Diencephalon (tissue), 1 donor: Measurements from ENCODE around the gene KLLN. TPM values are rescaled to one million over a fixed set of nuclear protein-coding genes. Genes with fewer than 3 reads are reported as not detected.

Experiments
- small RNA-seq: library from RNA; depleted of rRNA; stranded (forward); fragments of <200 nt; gene quantifications from one replicate; pipeline ENCODE3, GENCODE V24; 2014
- total RNA-seq: library from RNA; depleted of rRNA; stranded (reverse); fragments of >200 nt; gene quantifications from one replicate; pipeline ENCODE4 v1.2.3, GENCODE V29; 2014

The KLLN gene, protein sequence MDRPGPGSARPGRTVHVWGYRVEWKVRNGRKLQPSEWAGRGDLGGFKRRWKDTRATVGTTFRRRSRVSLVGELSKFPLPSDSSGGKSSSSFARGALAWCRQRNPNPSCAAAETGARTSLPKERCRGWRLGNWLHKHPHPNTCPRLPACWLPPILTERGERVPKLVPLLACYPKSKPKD
- 1.4 TPM for total RNA-seq

DNA sequence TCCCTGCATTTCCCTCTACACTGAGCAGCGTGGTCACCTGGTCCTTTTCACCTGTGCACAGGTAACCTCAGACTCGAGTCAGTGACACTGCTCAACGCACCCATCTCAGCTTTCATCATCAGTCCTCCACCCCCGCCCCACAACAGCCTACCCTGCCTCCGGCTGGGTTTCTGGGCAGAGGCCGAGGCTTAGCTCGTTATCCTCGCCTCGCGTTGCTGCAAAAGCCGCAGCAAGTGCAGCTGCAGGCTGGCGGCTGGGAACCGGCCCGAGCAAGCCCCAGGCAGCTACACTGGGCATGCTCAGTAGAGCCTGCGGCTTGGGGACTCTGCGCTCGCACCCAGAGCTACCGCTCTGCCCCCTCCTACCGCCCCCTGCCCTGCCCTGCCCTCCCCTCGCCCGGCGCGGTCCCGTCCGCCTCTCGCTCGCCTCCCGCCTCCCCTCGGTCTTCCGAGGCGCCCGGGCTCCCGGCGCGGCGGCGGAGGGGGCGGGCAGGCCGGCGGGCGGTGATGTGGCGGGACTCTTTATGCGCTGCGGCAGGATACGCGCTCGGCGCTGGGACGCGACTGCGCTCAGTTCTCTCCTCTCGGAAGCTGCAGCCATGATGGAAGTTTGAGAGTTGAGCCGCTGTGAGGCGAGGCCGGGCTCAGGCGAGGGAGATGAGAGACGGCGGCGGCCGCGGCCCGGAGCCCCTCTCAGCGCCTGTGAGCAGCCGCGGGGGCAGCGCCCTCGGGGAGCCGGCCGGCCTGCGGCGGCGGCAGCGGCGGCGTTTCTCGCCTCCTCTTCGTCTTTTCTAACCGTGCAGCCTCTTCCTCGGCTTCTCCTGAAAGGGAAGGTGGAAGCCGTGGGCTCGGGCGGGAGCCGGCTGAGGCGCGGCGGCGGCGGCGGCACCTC, at the start of gene KLLN, which contains the start of gene PTEN:
Gene KLLN (minus strand): TSS at position 481 of the 891 bp plus-strand sequence. CDS start 1,046 bp downstream, outside the sequence.
Gene PTEN (plus strand): TSS at position 573 of the 891 bp plus-strand sequence. CDS start 845 bp downstream, outside the sequence.

DNA sequence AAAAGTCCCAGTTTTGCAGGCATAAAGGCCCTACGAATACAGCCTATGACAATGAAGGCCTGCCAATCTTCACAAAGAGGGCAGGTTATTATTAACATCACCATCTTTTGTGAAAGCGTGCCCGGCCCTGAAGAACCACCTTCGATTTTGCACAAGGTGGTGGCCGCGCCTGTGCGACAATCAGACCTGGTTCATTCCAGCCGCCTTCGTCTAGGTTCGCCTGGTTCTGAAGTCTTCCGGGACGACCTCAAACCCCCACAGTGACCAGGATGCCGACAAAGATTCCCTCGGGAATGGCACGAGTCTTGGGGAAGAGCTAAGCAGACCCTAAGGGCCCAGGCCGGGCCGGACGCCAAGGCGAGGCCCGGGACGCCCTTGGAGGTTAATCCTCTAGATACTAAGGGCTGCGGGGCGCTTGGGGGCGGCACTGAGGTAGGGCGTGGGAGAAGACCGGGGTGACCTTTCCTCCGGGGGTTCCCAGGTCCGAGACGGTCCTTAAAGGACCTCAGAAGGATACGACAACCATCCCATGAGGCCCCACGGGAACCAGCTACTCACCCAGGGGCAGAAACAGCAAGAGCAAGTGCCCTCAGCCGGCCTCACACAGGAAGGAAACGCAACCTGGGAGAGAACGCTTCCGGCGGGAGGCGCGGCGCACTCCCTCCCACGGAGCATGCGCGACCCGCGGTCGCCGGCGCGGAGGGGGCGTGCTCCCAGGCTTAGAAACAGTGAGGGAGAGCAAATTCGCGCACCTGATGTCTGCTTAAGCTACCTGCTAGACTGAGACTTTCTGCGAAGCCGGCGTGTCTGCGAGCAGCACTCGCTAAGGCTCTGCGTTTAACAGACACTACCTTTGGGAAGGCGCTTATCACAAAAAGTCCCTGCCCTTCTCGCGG, 45.5 kb downstream of the KLLN start, which contains the start of gene ATAD1:
Gene ATAD1 (minus strand): TSS at position 618 of the 896 bp plus-strand sequence. CDS start 3,627 bp downstream, outside the sequence.

Small RNAs within 50 kb of the gene (small RNA-seq; reads per million reads assigned to genes)
- gene RN7SL78P = not detected

Other genes with a start within 250 kb of the KLLN start
- gene PAPSS2, start 203.7 kb downstream of the KLLN start, total RNA-seq = 3.7 TPM
- gene ATAD1, start 45.3 kb downstream of the KLLN start, total RNA-seq = 94.6 TPM
- gene PTEN, start 92 bp upstream of the KLLN start, total RNA-seq = 249 TPM